Endodermal cell (in vitro differentiated cells): ENCODE measurements around the gene AMPD1. TPM values are rescaled to one million over a fixed set of nuclear protein-coding genes. Genes with fewer than 3 reads are reported as not detected.
A peak's percentile ranks its signal among the peaks of the same experiment; 100 is the strongest.

Experiments
- DNase-seq: peaks from one replicate; pipeline ENCODE4 v3.0.0-alpha.2; 2017
- H3K27ac ChIP-seq: 2 replicates; pipeline ENCODE4 v1.5.1; 2013; ENCODE audit warnings: mild to moderate bottlenecking, low read depth, low read length, moderate library complexity
- H3K27me3 ChIP-seq: 2 replicates; pipeline ENCODE4 v1.6.1; 2013; ENCODE audit warnings: mild to moderate bottlenecking, low read length, moderate library complexity; ENCODE audit not compliant: insufficient read depth, control insufficient read depth, poor library complexity, severe bottlenecking
- H3K36me3 ChIP-seq: 2 replicates; pipeline ENCODE4 v1.7.0; 2013; ENCODE audit warnings: mild to moderate bottlenecking, low read length, moderate library complexity; ENCODE audit not compliant: control insufficient read depth, insufficient read depth
- H3K4me1 ChIP-seq: one replicate; pipeline ENCODE4 v1.7.0; 2013; ENCODE audit warnings: low read length; ENCODE audit not compliant: control insufficient read depth, insufficient read depth
- H3K4me3 ChIP-seq: 2 replicates; pipeline ENCODE4 v1.5.1; 2013; ENCODE audit warnings: mild to moderate bottlenecking, low read length, moderate library complexity
- H3K9ac ChIP-seq: 2 replicates; pipeline ENCODE4 v1.6.1; 2013; ENCODE audit warnings: mild to moderate bottlenecking, low read length, moderate library complexity; ENCODE audit not compliant: poor library complexity, severe bottlenecking; ENCODE audit errors: extremely low read depth
- H3K9me3 ChIP-seq: 2 replicates; pipeline ENCODE4 v1.6.1; 2013; ENCODE audit warnings: mild to moderate bottlenecking, low read length, moderate library complexity; ENCODE audit not compliant: control insufficient read depth
- H3K27ac Mint-ChIP-seq: 2 replicates; pipeline ENCODE4 v1.8.0; 2020; ENCODE audit warnings: mixed read lengths
- H3K27me3 Mint-ChIP-seq: 2 replicates; pipeline ENCODE4 v1.8.0; 2021; ENCODE audit warnings: mild to moderate bottlenecking, mixed read lengths; ENCODE audit not compliant: insufficient read depth
- H3K36me3 Mint-ChIP-seq: 2 replicates; pipeline ENCODE4 v1.8.0; 2020; ENCODE audit warnings: low read depth, mixed read lengths
- H3K4me1 Mint-ChIP-seq: 2 replicates; pipeline ENCODE4 v1.8.0; 2020; ENCODE audit warnings: mixed read lengths
- H3K4me3 Mint-ChIP-seq: 2 replicates; pipeline ENCODE4 v1.8.0; 2020; ENCODE audit warnings: mild to moderate bottlenecking, moderate library complexity, mixed read lengths
- H3K9me3 Mint-ChIP-seq: 2 replicates; pipeline ENCODE4 v1.8.0; 2020; ENCODE audit warnings: mild to moderate bottlenecking, mixed read lengths
- WGBS, 2 experiments: methylation state at CpG; one replicate each; pipeline versions ENCODE4 v1.1.5 to v1.1.7; 2013; ENCODE audit warnings: missing lambda C conversion rate in 2 of 2, mixed read lengths in 1 of 2; ENCODE audit not compliant: insufficient coverage in 1 of 2, insufficient read length in 1 of 2; 5-methylcytosine and 5-hydroxymethylcytosine counted together
- total RNA-seq, 2 donors: library from RNA; stranded (reverse); fragmentation: NEBNext Ultra II Directional in 1 of 2; extraction: Animal tissue kit (Norgen Biotek cat#: 25700) in 1 of 2; gene quantifications; 2 replicates in 1 of 2; 3 replicates in 1 of 2; pipeline ENCODE4 v1.2.1, GENCODE V29; 2021
- TF ChIP-seq, protein P1 (sequence below): fragments of 200-600 bp; sonication (generic); conservative IDR thresholded peaks from 2 replicates; pipeline ENCODE4 v1.5.0; 2021; ENCODE audit warnings: antibody characterized with exemption, mild to moderate bottlenecking

AMPD1 gene
- total RNA-seq, 2 donors from 2014 or later: not detected

DNA sequence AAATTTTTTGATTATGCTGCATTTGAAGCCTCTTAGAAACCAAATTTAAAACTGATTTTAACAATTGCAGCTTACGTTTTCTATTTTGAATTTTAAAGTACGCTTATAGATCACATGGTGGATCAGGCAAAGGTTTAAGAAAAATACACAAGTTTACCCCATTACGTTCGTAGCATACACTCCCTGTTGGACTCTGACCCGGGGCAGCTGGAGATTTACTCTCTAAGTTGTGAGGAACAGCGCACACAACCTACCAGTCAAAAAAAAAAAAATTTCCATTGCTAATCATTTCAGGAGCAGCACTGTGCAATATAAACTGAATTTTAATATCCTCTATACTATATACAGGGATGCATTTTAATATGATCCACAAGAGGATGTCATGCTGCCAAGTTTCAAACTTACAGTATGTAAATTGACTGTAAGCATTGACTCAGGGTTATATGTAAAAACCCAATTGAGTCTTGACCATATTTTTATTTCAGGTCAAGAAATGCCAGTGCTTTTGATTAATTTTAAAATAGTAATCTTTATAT, 42.0 kb upstream of the AMPD1 start:
- H3K36me3 ChIP-seq: peaks cover 91% of the 10 kb centered on the region
- TF ChIP-seq, protein P1, sequence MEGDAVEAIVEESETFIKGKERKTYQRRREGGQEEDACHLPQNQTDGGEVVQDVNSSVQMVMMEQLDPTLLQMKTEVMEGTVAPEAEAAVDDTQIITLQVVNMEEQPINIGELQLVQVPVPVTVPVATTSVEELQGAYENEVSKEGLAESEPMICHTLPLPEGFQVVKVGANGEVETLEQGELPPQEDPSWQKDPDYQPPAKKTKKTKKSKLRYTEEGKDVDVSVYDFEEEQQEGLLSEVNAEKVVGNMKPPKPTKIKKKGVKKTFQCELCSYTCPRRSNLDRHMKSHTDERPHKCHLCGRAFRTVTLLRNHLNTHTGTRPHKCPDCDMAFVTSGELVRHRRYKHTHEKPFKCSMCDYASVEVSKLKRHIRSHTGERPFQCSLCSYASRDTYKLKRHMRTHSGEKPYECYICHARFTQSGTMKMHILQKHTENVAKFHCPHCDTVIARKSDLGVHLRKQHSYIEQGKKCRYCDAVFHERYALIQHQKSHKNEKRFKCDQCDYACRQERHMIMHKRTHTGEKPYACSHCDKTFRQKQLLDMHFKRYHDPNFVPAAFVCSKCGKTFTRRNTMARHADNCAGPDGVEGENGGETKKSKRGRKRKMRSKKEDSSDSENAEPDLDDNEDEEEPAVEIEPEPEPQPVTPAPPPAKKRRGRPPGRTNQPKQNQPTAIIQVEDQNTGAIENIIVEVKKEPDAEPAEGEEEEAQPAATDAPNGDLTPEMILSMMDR: no peak
- WGBS, 2 experiments: 95% methylated on average over 4 to 6 of the region's 6 CpGs

DNA sequence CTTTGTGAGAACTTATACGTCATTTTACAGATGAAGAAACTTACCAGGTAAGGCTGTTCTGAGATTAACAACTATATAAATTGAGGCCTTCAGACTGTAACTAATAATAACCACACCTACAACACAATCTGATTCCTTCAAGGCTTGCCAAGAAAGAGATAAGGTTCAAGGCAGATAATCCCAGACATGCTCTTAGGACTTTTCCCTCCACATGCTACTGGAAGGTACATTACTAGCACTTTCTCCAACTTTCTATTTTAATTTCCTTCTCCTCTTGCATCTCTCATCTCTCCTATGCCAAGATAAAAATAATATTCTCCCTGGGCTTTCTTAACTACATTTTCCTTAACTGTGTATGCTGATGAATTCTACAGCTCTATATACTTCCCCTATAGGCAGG, 40.1 kb upstream of the AMPD1 start:
- Histone ChIP-seq H3K9me3 (no peaks in the 10 kb centered on the region), H3K27me3 (no peaks in the 10 kb centered on the region), H3K36me3 (peaks cover 91% of the 10 kb centered on the region), H3K4me3 (no peak overlapping the region), H3K27ac (no peak overlapping the region), H3K4me1 (no peaks in the 10 kb centered on the region), H3K9ac (no peak overlapping the region)
- TF ChIP-seq, protein P1: no peak
- H3K36me3 Mint-ChIP-seq: peaks cover 85% of the 10 kb centered on the region
- no peaks in the 10 kb centered on the region for H3K27me3 Mint-ChIP-seq
- no peak for DNase-seq
- no peak overlapping the region for H3K27ac Mint-ChIP-seq
- no peaks in the 10 kb centered on the region for H3K9me3 Mint-ChIP-seq
- no peaks in the 10 kb centered on the region for H3K4me1 Mint-ChIP-seq
- WGBS, 2 experiments: 95 to 100% methylated on average over 1 of the region's 1 CpG
- no peak overlapping the region for H3K4me3 Mint-ChIP-seq

More for the DNA sequence above, 42.0 kb upstream of the AMPD1 start:
- no peak overlapping the region for H3K4me3 Mint-ChIP-seq
- Histone ChIP-seq H3K4me3 (no peak overlapping the region), H3K4me1 (no peaks in the 10 kb centered on the region), H3K9ac (no peak overlapping the region), H3K9me3 (no peaks in the 10 kb centered on the region), H3K27ac (no peak overlapping the region), H3K27me3 (no peaks in the 10 kb centered on the region)
- no peaks in the 10 kb centered on the region for H3K27me3 Mint-ChIP-seq
- no peak for DNase-seq
- peaks cover 79% of the 10 kb centered on the region for H3K36me3 Mint-ChIP-seq
- peak overlapping the region; percentile 53 for H3K27ac Mint-ChIP-seq
- H3K4me1 Mint-ChIP-seq: peaks cover 3% of the 10 kb centered on the region
- no peaks in the 10 kb centered on the region for H3K9me3 Mint-ChIP-seq

DNA sequence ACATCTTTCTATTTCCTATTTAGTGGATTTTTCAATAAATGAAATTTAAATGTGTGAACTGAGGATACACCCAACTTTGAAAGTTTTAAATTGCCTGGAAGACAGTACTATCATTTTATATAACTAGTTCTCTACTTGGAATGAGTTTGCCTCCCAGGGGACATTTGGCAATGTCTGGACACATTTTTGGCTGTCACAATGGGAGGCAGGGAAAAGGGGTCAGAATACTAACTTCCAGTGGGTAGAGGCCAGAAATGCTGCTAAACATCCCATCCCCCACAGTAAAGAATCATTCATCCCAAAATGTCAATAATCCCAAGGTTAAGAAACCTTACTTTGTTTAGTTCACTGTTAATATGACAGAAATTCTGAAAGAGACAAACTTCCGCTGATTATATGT, 34.4 kb upstream of the AMPD1 start:
- peaks cover 2% of the 10 kb centered on the region for H3K4me1 Mint-ChIP-seq

More for the DNA sequence above, 34.4 kb upstream of the AMPD1 start:
- no peak overlapping the region for H3K27ac Mint-ChIP-seq
- DNase-seq: no peak
- H3K36me3 ChIP-seq: peaks cover 98% of the 10 kb centered on the region
- 100% methylated on average over 1 of the region's 1 CpG; no CpG with 5 or more reads in 1 of the 2 experiments for WGBS, 2 experiments
- H3K4me3 ChIP-seq: no peak overlapping the region
- TF ChIP-seq, protein P1: no peak
- no peaks in the 10 kb centered on the region for H3K4me1 ChIP-seq
- no peaks in the 10 kb centered on the region for H3K27me3 Mint-ChIP-seq
- H3K9ac ChIP-seq: no peak overlapping the region
- no peaks in the 10 kb centered on the region for H3K9me3 Mint-ChIP-seq
- peaks cover 90% of the 10 kb centered on the region for H3K36me3 Mint-ChIP-seq
- H3K4me3 Mint-ChIP-seq: no peak overlapping the region
- H3K27ac ChIP-seq: no peak overlapping the region
- no peaks in the 10 kb centered on the region for H3K27me3 ChIP-seq
- no peaks in the 10 kb centered on the region for H3K9me3 ChIP-seq
